HG02938 (cell line): Measurements from ENCODE around the gene MTMR8.

ENCODE experiments used
- ATAC-seq: cut with Tn5 transposase; IDR thresholded peaks from one replicate; pipeline ENCODE4 v1.9.1; 2021; ENCODE audit warnings: mild to moderate bottlenecking, moderate library complexity; ENCODE audit not compliant: unreplicated experiment

Gene MTMR8

DNA sequence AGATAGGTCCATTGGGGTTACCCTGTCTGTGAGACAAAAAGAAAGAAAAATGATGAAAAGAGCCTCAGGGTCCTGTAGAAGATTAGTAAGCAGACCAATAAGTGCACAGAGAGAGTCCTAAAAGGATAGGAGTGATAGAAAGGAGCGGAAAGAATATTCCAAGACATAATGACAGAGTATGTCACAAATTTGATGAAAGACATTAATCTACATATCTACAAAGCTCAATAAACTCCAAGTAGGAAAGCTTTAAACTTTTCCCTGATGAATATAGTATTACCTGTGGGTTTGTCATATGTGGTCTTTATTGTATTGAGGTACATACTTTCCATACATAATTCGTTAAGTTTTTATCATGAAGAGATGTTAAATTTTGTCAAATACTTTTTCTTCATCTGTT is 73.7 kb downstream of the MTMR8 start:
- no peak for ATAC-seq

- ATAC-seq: no peak
These were observed 81.6 kb downstream of the MTMR8 start for GRCh38 chrX:64313624-64314023.

DNA sequence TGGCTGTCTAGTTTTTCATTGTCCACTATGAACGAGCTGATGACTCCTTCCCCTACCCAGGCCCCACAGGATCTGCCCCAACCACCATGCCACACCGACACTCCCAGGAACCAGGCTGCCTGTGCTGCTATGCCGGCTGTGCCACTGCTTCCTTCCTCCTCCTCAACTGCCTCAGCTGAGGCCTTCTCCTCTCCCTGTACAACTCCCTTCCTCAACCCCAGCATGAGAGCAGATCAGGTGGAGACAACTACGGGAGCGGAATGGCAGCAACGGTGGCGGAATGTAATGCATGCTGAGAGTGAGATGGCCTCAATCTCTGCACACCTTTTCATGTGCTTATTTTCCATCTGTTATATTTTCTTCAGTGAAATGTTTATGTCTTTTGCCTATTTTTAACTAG is 88.5 kb downstream of the MTMR8 start:
- no peak for ATAC-seq

DNA sequence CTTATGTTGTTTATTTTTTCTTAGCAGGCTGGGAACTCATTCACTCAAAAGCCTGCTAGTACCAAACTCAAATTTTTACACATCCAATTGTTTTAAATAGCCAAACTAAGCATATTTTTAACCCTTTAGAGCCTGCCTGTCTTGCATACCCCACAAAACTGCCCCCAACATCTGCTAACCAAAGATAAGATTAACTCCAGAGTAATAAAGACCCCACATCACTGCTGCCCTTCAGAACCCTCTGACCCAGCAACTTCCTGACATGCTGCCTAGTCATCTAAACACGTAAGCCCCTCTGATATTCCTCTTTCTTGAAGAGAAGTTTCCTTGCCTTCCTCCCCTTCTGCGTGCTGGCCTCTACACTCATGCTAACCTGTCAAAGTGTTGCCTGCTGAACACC is 104.1 kb downstream of the MTMR8 start:
- no peak for ATAC-seq

- ATAC-seq: no peak
These were observed 130.0 kb downstream of the MTMR8 start for GRCh38 chrX:64265265-64265664.

DNA sequence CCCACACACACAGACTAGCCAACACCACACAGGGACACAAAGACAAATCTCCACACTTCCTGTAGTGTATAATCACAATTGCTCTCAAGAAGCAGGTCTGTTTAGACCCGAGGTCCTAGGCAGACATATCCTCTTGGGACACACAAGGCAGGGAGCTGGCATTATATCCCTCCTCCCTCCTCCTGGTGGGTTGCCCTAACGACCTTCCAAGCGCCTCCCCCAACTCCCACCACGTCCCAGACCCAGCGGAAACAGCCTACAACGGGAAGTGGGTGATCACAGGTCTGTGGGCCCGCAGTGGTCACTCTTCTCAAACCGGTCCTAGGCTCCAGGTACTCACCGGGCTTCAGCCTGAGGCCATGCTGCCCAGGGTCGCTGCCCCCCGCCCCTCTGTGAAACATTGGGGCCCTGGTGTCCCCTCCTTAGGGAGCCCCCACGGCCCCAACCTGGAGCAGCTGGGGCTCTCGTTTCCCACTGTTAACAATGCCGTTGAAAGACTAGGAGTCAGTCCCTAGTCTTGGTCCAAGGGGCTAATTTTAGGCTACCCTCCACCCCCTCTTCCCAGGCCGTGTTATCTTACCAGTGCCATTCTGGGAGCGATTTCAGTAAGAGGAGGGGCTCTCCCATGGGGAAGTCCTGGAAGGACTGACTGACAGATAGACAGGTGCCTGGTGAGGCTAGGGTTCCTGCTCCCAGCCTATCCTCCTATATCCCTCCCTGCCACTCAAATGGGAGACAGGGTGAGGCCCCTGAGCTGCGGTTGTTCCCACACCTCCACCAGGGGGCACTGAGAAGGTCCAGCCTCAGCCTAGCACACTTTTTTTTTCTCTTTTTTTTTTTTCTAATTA is 164.9 kb downstream of the MTMR8 start, which contains the start of gene ASB12:
ASB12 (minus strand) TSS at position 485 of the 848 bp plus-strand sequence. CDS start 4,957 bp downstream, outside the sequence.
- no peak for ATAC-seq

GRCh38 chrX:64229154-64229553 is 166.1 kb downstream of the MTMR8 start:
- ATAC-seq: no peak
